GM10266 (cell line): ENCODE measurements around the gene USP25.

Source experiments
- DNase-seq: peaks from one replicate; pipeline ENCODE4 v3.0.0; 2012; ENCODE audit errors: extremely low spot score
- CTCF ChIP-seq: IDR thresholded peaks from 2 replicates; pipeline ENCODE4 v1.5.1; 2012; ENCODE audit warnings: mild to moderate bottlenecking, low read depth; ENCODE audit not compliant: control insufficient read depth, insufficient read depth; ENCODE audit errors: missing control alignments

USP25 gene

GRCh38 chr21:15729674-15730483 is at the start of gene USP25:
Gene USP25 (plus strand): TSS chr21:15729982. CDS start chr21:15730394, 412 bp downstream.
- TF ChIP-seq CTCF: peak; percentile 69
- peak; percentile 98 for DNase-seq

GRCh38 chr21:15682186-15682895 is 47.4 kb upstream of the USP25 start:
- no peak for DNase-seq
- no peak for TF ChIP-seq CTCF

- no peak for TF ChIP-seq CTCF
- no peak for DNase-seq
Observed at GRCh38 chr21:15682977-15683376, 46.8 kb upstream of the USP25 start.

GRCh38 chr21:15686506-15686905 is 43.3 kb upstream of the USP25 start:
- no peak for TF ChIP-seq CTCF
- no peak for DNase-seq

- no peak for DNase-seq
Observed at GRCh38 chr21:15687208-15687607, 42.6 kb upstream of the USP25 start.

GRCh38 chr21:15688016-15688415 is 41.8 kb upstream of the USP25 start:
- TF ChIP-seq CTCF: no peak
- no peak for DNase-seq

More at GRCh38 chr21:15687208-15687607, 42.6 kb upstream of the USP25 start:
- no peak for TF ChIP-seq CTCF

GRCh38 chr21:15688809-15689208 is 41.0 kb upstream of the USP25 start:
- TF ChIP-seq CTCF: no peak
- no peak for DNase-seq
